GM12878 (cell line): ENCODE results near the gene TMEM72.

Source experiments
- NR2C2 ChIP-seq: IDR thresholded peaks from 2 replicates; pipeline ENCODE4 v1.6.1; 2011; ENCODE audit warnings: borderline replicate concordance, low read depth; ENCODE audit not compliant: control insufficient read depth, insufficient read length
- POLR2A ChIP-seq: IDR thresholded peaks from 2 replicates; pipeline ENCODE4 v1.6.1; 2011; ENCODE audit warnings: low read depth, mild to moderate bottlenecking, low read length
- POLR2AphosphoS5 ChIP-seq: IDR thresholded peaks from 2 replicates; pipeline ENCODE4 v1.6.1; 2011; ENCODE audit warnings: mild to moderate bottlenecking, low read length, inconsistent platforms
- SP1 ChIP-seq: IDR thresholded peaks from one replicate; pipeline ENCODE4 v1.6.1; 2011; ENCODE audit warnings: low read depth, low read length
- SUPT20H ChIP-seq: IDR thresholded peaks from 2 replicates; pipeline ENCODE4 v1.6.1; 2011; ENCODE audit warnings: low read depth, mild to moderate bottlenecking, low read length, moderate library complexity, borderline replicate concordance; ENCODE audit not compliant: control insufficient read depth
- ZNF217 ChIP-seq: fragments of 450-650 bp; IDR thresholded peaks from 2 replicates; pipeline ENCODE4 v1.6.1; 2017; ENCODE audit warnings: antibody characterized with exemption, mild to moderate bottlenecking
- TF ChIP-seq, protein P1 (sequence below), 3 experiments: IDR thresholded peaks in 2 of 3; conservative IDR thresholded peaks in 1 of 3; 2 replicates each; pipeline ENCODE4 v1.5.1; 2011; ENCODE audit warnings: low read depth in 3 of 3, low read length in 3 of 3, mild to moderate bottlenecking in 3 of 3, control low read depth in 2 of 3, moderate library complexity in 2 of 3, inconsistent platforms in 1 of 3, mixed read lengths in 1 of 3; ENCODE audit not compliant: control insufficient read depth in 2 of 3, insufficient read depth in 1 of 3; ENCODE audit errors: extremely low read depth in 1 of 3

DNA sequence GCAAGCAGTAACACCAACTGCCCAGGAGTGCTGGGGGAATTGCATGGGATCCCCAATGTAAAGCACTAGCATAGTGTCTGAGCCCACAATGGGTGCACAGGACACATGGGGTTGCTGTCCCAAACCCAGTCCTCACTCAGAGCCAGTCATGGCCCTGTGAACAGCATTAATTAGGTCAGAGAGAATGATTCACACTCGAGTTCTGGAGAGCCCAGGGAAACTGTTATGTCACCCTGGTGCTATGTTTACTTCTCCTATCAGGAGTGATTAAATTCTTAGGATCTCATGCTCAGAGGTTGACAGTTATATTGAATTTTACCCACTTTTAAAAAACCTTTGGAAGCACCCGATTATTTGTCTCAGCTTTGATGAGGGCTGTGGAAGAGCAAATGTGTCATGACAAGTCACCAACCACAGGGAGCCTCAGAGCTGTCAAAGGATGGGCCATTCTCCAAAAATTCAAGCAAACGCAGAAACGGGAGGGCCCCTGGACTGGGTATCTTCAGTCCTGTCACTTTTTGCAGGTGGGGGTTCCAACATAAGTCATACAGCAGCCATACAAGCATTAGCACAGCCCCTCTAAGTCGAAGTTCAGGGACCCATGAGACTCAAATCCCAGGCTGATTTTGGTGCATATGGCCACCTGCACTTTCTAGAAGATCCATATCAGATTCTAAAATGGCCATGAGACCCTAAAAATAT lies 47.2 kb downstream of the TMEM72 start:
- TF ChIP-seq SUPT20H (no peak), SP1 (no peak), POLR2A (no peak), NR2C2 (no peak), POLR2AphosphoS5 (no peak), ZNF217 (no peak)
- TF ChIP-seq, protein P1, sequence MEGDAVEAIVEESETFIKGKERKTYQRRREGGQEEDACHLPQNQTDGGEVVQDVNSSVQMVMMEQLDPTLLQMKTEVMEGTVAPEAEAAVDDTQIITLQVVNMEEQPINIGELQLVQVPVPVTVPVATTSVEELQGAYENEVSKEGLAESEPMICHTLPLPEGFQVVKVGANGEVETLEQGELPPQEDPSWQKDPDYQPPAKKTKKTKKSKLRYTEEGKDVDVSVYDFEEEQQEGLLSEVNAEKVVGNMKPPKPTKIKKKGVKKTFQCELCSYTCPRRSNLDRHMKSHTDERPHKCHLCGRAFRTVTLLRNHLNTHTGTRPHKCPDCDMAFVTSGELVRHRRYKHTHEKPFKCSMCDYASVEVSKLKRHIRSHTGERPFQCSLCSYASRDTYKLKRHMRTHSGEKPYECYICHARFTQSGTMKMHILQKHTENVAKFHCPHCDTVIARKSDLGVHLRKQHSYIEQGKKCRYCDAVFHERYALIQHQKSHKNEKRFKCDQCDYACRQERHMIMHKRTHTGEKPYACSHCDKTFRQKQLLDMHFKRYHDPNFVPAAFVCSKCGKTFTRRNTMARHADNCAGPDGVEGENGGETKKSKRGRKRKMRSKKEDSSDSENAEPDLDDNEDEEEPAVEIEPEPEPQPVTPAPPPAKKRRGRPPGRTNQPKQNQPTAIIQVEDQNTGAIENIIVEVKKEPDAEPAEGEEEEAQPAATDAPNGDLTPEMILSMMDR (IDR thresholded peaks at IDR 0.05 in 2 of 3, conservative IDR thresholded peaks at IDR 0.05 in 1 of 3; ENCODE audit: control insufficient read depth in 2 of 3, extremely low read depth in 1 of 3, insufficient read depth in 1 of 3, low read depth in 3 of 3, low read length in 3 of 3): no peak
